H9 (cell line): ENCODE measurements around the gene TMEM178B. TPM values are rescaled to one million over a fixed set of nuclear protein-coding genes. Genes with fewer than 3 reads are reported as not detected.

Source experiments
- DNase-seq: peaks from one replicate; pipeline ENCODE4 v3.0.0-alpha.2; 2017
- H2AFZ ChIP-seq: one replicate; pipeline ENCODE4 v1.6.1; 2013; ENCODE audit warnings: mild to moderate bottlenecking, low read length, control low read depth, moderate library complexity
- H2AK5ac ChIP-seq: 2 replicates; pipeline ENCODE4 v1.6.1; 2013; ENCODE audit warnings: low read length, control low read depth, mixed read lengths; ENCODE audit not compliant: insufficient read length
- H2BK120ac ChIP-seq: one replicate; pipeline ENCODE4 v1.6.1; 2013; ENCODE audit warnings: low read depth, mild to moderate bottlenecking, low read length, control low read depth, inconsistent platforms; ENCODE audit not compliant: poor library complexity, severe bottlenecking
- H2BK12ac ChIP-seq: 2 replicates; pipeline ENCODE4 v1.6.1; 2013; ENCODE audit warnings: low read length, control low read depth, mixed read lengths, low read depth; ENCODE audit not compliant: insufficient read length
- H2BK15ac ChIP-seq: 2 replicates; pipeline ENCODE4 v1.6.1; 2013; ENCODE audit warnings: low read depth, low read length, control low read depth
- H2BK20ac ChIP-seq: one replicate; pipeline ENCODE4 v1.6.1; 2013; ENCODE audit warnings: low read depth, mild to moderate bottlenecking, low read length, control low read depth, inconsistent platforms; ENCODE audit not compliant: poor library complexity, severe bottlenecking
- H2BK5ac ChIP-seq: 2 replicates; pipeline ENCODE4 v1.6.1; 2013; ENCODE audit warnings: low read length, control low read depth, mixed read lengths; ENCODE audit not compliant: insufficient read length
- H3K14ac ChIP-seq: 2 replicates; pipeline ENCODE4 v1.6.1; 2013; ENCODE audit warnings: low read length, control low read depth; ENCODE audit not compliant: insufficient read depth
- H3K18ac ChIP-seq: 2 replicates; pipeline ENCODE4 v1.6.1; 2013; ENCODE audit warnings: low read depth, mild to moderate bottlenecking, mixed read lengths, low read length, control low read depth; ENCODE audit not compliant: insufficient read length
- H3K23ac ChIP-seq: 2 replicates; pipeline ENCODE4 v1.6.1; 2013; ENCODE audit warnings: low read length, control low read depth, mixed read lengths, low read depth; ENCODE audit not compliant: insufficient read length
- H3K23me2 ChIP-seq: 2 replicates; pipeline ENCODE4 v1.6.1; 2013; ENCODE audit warnings: low read depth, mild to moderate bottlenecking, mixed read lengths, low read length, control low read depth; ENCODE audit not compliant: insufficient read length, poor library complexity, severe bottlenecking
- H3K27ac ChIP-seq: 2 replicates; pipeline ENCODE4 v1.5.1; 2013; ENCODE audit warnings: low read length, control low read depth, mixed read lengths, low read depth; ENCODE audit not compliant: insufficient read length
- H3K27me3 ChIP-seq: 2 replicates; pipeline ENCODE4 v1.6.1; 2013; ENCODE audit warnings: low read length, control low read depth, inconsistent platforms; ENCODE audit not compliant: insufficient read depth
- H3K4ac ChIP-seq: 2 replicates; pipeline ENCODE4 v1.6.1; 2013; ENCODE audit warnings: low read depth, mild to moderate bottlenecking, control low read depth, inconsistent platforms, low read length, moderate library complexity
- H3K4me1 ChIP-seq: 2 replicates; pipeline ENCODE4 v1.6.1; 2013; ENCODE audit warnings: low read length, control low read depth, inconsistent platforms; ENCODE audit not compliant: insufficient read depth
- H3K4me2 ChIP-seq: 2 replicates; pipeline ENCODE4 v1.6.1; 2013; ENCODE audit warnings: low read length, control low read depth, mixed read lengths; ENCODE audit not compliant: insufficient read length, insufficient read depth
- H3K56ac ChIP-seq: 2 replicates; pipeline ENCODE4 v1.6.1; 2013; ENCODE audit warnings: low read depth, mild to moderate bottlenecking, mixed read lengths, low read length, control low read depth; ENCODE audit not compliant: insufficient read length
- H3K79me1 ChIP-seq: 2 replicates; pipeline ENCODE4 v1.6.1; 2013; ENCODE audit warnings: low read depth, mild to moderate bottlenecking, moderate library complexity, low read length, control low read depth, inconsistent platforms; ENCODE audit not compliant: insufficient read depth, poor library complexity, severe bottlenecking
- H3K79me2 ChIP-seq: 2 replicates; pipeline ENCODE4 v1.6.1; 2013; ENCODE audit warnings: low read length, control low read depth, inconsistent platforms; ENCODE audit not compliant: insufficient read depth
- H3K9ac ChIP-seq: 2 replicates; pipeline ENCODE4 v1.6.1; 2013; ENCODE audit warnings: low read length, control low read depth, mixed read lengths; ENCODE audit not compliant: insufficient read length; ENCODE audit errors: extremely low read depth
- H3K9me3 ChIP-seq: one replicate; pipeline ENCODE4 v1.6.1; 2013; ENCODE audit warnings: low read depth, low read length, inconsistent platforms; ENCODE audit not compliant: control insufficient read depth
- H3T11ph ChIP-seq: one replicate; pipeline ENCODE4 v1.6.1; 2013; ENCODE audit warnings: mild to moderate bottlenecking, low read length, control low read depth, inconsistent platforms
- H4K20me1 ChIP-seq: one replicate; pipeline ENCODE4 v1.6.1; 2013; ENCODE audit not compliant: control insufficient read depth, insufficient read length, insufficient read depth
- H4K5ac ChIP-seq: 2 replicates; pipeline ENCODE4 v1.6.1; 2013; ENCODE audit warnings: low read depth, mild to moderate bottlenecking, mixed read lengths, low read length, control low read depth; ENCODE audit not compliant: insufficient read length
- H4K8ac ChIP-seq: replicated peaks from 2 replicates; pipeline ENCODE4 v1.6.1; 2013; ENCODE audit warnings: low read length, control low read depth, mixed read lengths, low read depth; ENCODE audit not compliant: insufficient read length
- H4K91ac ChIP-seq: 2 replicates; pipeline ENCODE4 v1.6.1; 2013; ENCODE audit warnings: low read depth, mild to moderate bottlenecking, moderate library complexity, mixed read lengths, low read length, control low read depth; ENCODE audit not compliant: insufficient read length
- H3K27ac Mint-ChIP-seq, 3 experiments: 2 replicates in 2 of 3; 3 replicates in 1 of 3; pipeline ENCODE4 v1.8.0; 2020 to 2021; ENCODE audit warnings: mixed read lengths in 3 of 3, mild to moderate bottlenecking in 1 of 3, moderate library complexity in 1 of 3
- H3K27me3 Mint-ChIP-seq: 2 replicates; pipeline ENCODE4 v1.8.0; 2021; ENCODE audit warnings: low read depth, mild to moderate bottlenecking, moderate library complexity, mixed read lengths
- H3K36me3 Mint-ChIP-seq, 3 experiments: 2 replicates in 2 of 3; 3 replicates in 1 of 3; pipeline ENCODE4 v1.8.0; 2020 to 2021; ENCODE audit warnings: low read depth in 3 of 3, mixed read lengths in 3 of 3; ENCODE audit not compliant: insufficient read depth in 1 of 3
- H3K4me1 Mint-ChIP-seq, 2 experiments: 2 replicates each; pipeline ENCODE4 v1.8.0; 2020; ENCODE audit warnings: mixed read lengths in 2 of 2
- H3K4me3 Mint-ChIP-seq, 2 experiments: 2 replicates in 1 of 2; 3 replicates in 1 of 2; pipeline ENCODE4 v1.8.0; 2020 to 2021; ENCODE audit warnings: mild to moderate bottlenecking in 2 of 2, mixed read lengths in 2 of 2, moderate library complexity in 1 of 2
- H3K9me3 Mint-ChIP-seq, 2 experiments: 2 replicates in 1 of 2; 3 replicates in 1 of 2; pipeline ENCODE4 v1.8.0; 2020; ENCODE audit warnings: mild to moderate bottlenecking in 2 of 2, mixed read lengths in 2 of 2, moderate library complexity in 1 of 2
- CTCF ChIP-seq: fragments of 200-600 bp; sonication (generic); conservative IDR thresholded peaks from 3 replicates; pipeline ENCODE4 v1.8.0; 2021; ENCODE audit warnings: antibody characterized with exemption, mild to moderate bottlenecking
- WGBS: extraction: QIAGEN DNeasy Blood & Tissue Kit; methylation state at CpG from one replicate; pipeline ENCODE4 v1.1.7; 2013; ENCODE audit warnings: missing lambda C conversion rate, low lambda C conversion rate, mixed read lengths; ENCODE audit not compliant: insufficient read length; ENCODE audit errors: extremely low coverage; 5-methylcytosine and 5-hydroxymethylcytosine counted together
- total RNA-seq: library from RNA; stranded (reverse); gene quantifications from 2 replicates; pipeline ENCODE4 v1.2.1, GENCODE V29; 2021

TMEM178B gene
- total RNA-seq, 1 experiment from 2014 or later, result 11.3 TPM

DNA sequence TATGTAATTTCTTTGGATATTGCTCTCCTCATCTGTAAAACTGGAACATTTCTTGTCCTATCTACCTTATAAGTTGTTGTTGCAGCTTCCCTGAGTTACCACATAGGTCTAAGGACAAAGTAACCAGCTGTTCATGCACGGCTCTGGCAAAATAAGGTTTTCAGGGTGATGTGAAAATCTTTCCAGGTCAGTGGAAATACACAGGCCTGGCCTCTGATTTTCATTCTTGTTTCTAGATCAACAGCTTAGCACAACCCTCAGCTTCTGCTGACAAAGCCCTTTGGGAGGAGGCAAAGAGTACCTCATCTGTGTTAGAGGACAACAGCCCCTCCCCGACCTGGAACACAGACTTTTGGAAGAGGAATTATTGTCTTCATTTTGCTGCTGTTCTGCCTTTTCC is 359.8 kb downstream of the TMEM178B start:
- no peak overlapping the region for H2BK15ac ChIP-seq
- H3K4me2 ChIP-seq, result no peak overlapping the region

More for the DNA sequence above, 359.8 kb downstream of the TMEM178B start:
- Histone ChIP-seq H2BK120ac (no peak overlapping the region), H4K20me1 (no peaks in the 10 kb centered on the region), H3K9me3 (no peaks in the 10 kb centered on the region), H3T11ph (no peak overlapping the region), H3K23ac (no peak overlapping the region), H3K18ac (no peak overlapping the region), H3K4ac (no peak overlapping the region), H2AK5ac (no peak overlapping the region), H3K27me3 (no peaks in the 10 kb centered on the region), H3K79me1 (no peaks in the 10 kb centered on the region), H2AFZ (no peak overlapping the region), H4K91ac (no peak overlapping the region), H3K14ac (no peak overlapping the region), H3K27ac (no peak overlapping the region), H4K8ac (no peak overlapping the region), H3K56ac (no peak overlapping the region), H2BK5ac (no peak overlapping the region), H3K9ac (no peak overlapping the region), H3K23me2 (no peaks in the 10 kb centered on the region), H2BK20ac (no peak overlapping the region), H2BK12ac (no peak overlapping the region), H4K5ac (no peak overlapping the region), H3K4me1 (peaks cover 20% of the 10 kb centered on the region; the same call in 1 of the 2 replicates), H3K79me2 (no peaks in the 10 kb centered on the region)
- Mint-ChIP-seq H3K36me3 (peaks cover 0 to 2% (median 0%) of the 10 kb centered on the region in 3 experiments; a peak in 2 of 7 replicates), H3K27me3 (no peaks in the 10 kb centered on the region), H3K27ac (no peak overlapping the region; a peak in 1 of 7 replicates), H3K4me1 (peaks cover 59 to 77% of the 10 kb centered on the region in 2 experiments), H3K9me3 (no peaks in the 10 kb centered on the region; a peak in 1 of 5 replicates), H3K4me3 (no peak overlapping the region)
- no peak for DNase-seq
- WGBS, result no CpG with 5 or more reads among the region's 2 CpGs
- TF ChIP-seq CTCF, result no peak
